ENCODE results near the gene DNM2.

- TF ChIP-seq CTCF (IDR thresholded peaks at IDR 0.05; ENCODE audit: low read depth, low read length) (no peak), EZH2phosphoT487 (IDR thresholded peaks at IDR 0.05; ENCODE audit: low read depth) (no peak)
Measured at GRCh38 chr19:10797078-10797477, 79.2 kb downstream of the DNM2 start.

Measured in OCI-LY3 (cell line).